Gastrocnemius medialis (tissue), 4 donors: ENCODE results near the gene CLDN12.

Source experiments
- CTCF ChIP-seq, 5 experiments: fragments of 450-650 bp in 3 of 5; fragments of 200-600 bp in 2 of 5; sonication (generic) in 2 of 5; IDR thresholded peaks in 4 of 5; conservative IDR thresholded peaks in 1 of 5; 1 replicate in 4 of 5; 2 replicates in 1 of 5; pipeline ENCODE4 v1.5.1; 2016 to 2019; ENCODE audit warnings: antibody characterized with exemption in 5 of 5, mild to moderate bottlenecking in 3 of 5, moderate library complexity in 3 of 5
- POLR2A ChIP-seq, 2 donors: fragments of 450-650 bp; IDR thresholded peaks; one replicate each; pipeline ENCODE4 v1.6.1; 2017; ENCODE audit warnings: antibody characterized with exemption in 2 of 2, mild to moderate bottlenecking in 2 of 2, moderate library complexity in 2 of 2

- TF ChIP-seq POLR2A (IDR thresholded peaks at IDR 0.05) (no peak), CTCF (IDR thresholded peaks at IDR 0.05 in 4 of 5, conservative IDR thresholded peaks at IDR 0.05 in 1 of 5) (no peak)
These were observed 22.1 kb downstream of the CLDN12 start for GRCh38 chr7:90425376-90425775.
